Left renal cortex interstitium (tissue), 4 donors: ENCODE data around the gene DDAH1. TPM values are rescaled to one million over a fixed set of nuclear protein-coding genes. Genes with fewer than 3 reads are reported as not detected.

Experiments
- DNase-seq, 4 donors: peaks; one replicate each; pipeline ENCODE4 v3.0.0-alpha.2; 2013; ENCODE audit warnings: low read depth in 4 of 4, low spot score in 2 of 4, missing footprints in 1 of 4
- polyA plus RNA-seq, 4 donors: library from polyadenylated mRNA; unstranded; fragments of 120-200 nt; gene quantifications; one replicate each; pipeline ENCODE4 v1.2.1, GENCODE V29; 2013; ENCODE audit not compliant: insufficient read length in 4 of 4

DDAH1 gene
- polyA plus RNA-seq, 4 donors, result 117 to 127 (median 120) TPM

DNA sequence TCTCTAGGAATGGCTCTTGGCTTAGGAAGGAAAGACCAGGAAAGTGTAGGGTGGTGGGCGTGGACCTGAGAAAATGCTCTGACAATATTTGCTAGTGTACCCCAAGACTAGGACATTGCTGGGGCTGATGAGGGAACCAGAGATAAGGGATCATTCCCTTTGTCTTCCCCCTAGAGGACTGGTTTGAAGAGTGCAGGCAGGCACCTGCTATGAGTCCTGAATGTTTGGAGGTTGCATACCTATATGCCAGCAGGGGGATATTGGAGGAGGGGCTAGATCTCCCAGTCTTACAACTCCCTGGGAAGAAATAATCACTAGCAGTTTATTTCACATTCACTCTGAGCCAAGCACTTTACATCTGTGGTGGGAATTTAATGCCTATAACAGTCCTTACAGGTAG, 182.5 kb downstream of the DDAH1 start:
- DNase-seq, result no peak

DNA sequence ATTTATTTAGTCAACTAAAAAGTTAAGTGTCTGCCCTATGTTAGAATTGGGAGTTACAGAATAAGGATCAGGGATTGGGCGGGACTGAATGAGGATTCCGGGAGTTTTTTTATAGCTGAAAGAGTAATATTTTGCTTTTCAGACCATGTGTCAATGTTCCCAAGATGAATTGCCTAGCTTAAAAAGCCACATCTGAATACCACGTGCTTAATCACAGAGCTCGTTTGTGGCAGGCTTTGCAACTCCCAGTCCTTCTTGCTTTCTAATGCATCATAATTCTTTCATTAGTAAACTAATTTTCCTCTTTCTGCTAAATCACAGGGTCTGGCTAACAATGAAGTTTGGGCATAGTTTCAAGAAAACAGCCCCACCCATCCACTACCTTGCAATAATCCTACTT, 184.3 kb downstream of the DDAH1 start:
- no peak for DNase-seq

DNA sequence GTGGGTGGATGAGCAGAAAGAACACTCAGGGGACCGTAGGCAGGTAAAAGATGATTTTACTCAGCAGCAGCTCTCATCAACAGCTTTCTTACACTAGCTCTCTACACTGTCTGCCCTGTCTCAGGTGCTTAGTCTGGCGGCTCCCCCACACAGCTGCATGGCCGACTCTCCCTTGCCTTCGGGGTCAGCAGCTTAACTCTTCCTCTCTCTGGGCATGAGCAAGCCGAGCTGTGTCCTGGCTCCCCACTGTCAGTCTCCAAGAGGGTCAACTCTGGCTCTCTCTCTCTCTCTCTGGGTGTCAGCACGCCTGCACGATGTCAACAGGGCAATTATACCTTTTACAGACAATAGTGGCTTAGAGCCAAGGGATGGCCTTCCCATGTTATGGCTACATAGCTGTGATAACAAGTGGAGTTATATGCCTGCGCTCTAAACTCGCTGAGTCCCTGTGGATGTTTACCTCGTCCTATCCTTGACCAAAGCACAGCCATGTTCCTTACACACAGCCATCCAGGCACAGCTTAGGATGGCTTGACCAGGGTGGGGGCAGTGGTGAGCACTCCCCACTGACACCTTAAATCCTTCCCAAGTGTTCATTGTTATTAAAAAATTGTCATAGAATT, 185.4 kb downstream of the DDAH1 start:
- no peak for DNase-seq

DNA sequence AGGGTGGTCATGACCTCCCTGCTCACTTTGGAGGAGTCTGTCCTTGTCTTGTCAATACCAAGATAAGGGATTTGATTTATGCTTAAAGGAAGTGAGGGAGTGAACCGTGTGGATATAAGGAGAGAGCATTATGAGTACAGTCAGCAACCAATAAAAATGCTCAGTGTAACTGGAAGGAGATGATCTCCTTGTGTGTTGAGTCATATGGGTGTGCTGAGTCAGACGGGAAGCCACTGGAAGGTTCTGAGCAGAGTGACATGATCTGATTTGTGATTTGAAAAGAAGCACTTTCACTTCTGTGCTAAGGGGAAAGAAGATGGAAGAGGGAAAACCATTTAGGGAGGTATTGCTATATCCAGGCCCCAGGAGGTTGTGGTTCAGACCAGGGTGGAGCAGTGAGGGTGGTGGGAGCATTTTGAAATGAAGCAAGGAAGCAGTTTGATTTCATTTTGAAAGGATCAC, 186.1 kb downstream of the DDAH1 start:
- no peak for DNase-seq

DNA sequence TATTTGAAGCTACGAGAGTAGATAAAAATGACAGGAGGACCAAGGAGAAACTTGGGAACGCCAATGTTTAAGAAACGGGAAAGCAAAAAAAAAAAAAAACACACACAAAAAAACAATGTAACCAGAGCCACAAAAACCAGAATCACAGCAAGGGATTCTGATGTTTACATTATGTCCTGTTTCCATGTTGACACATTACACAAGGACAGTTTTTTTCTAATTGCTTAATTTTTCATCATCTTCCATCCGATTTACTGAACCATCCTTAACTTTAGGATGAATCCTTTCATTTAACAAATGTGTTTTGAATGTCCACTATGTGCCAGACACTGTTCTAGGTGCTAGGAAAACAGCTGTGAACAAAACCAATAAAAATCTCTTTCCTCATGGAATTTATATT, 187.2 kb downstream of the DDAH1 start:
- no peak for DNase-seq

DNA sequence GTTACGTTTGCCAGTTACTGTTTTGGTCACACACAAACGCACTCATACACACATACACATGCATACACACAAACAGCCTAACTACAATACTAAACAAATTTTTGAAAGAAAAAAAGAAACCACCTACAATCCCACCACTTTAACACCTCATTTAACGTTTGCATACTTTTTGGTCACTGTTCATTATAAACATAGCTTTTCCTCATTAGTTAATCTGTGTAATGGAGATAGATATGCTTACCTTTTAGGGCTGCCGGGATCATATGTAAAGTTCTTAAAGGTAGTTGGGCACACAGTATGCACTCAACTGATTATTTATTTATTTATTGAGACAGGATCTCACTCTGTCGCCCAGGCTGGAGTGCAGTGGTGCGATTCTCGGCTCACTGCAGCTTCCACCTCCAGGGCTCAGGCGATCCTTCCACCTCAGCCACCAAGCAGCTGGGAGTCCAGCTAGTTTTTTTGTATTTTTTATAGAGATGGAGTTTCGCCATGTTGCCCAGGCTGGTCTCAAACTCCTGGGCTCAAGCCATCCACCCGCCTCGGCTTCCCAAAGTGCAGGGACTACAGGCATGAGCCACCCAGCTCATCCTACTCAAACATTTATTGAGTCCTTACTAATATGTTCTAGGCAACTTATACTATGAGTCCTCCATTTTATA, 187.8 kb downstream of the DDAH1 start:
- DNase-seq, result no peak

DNA sequence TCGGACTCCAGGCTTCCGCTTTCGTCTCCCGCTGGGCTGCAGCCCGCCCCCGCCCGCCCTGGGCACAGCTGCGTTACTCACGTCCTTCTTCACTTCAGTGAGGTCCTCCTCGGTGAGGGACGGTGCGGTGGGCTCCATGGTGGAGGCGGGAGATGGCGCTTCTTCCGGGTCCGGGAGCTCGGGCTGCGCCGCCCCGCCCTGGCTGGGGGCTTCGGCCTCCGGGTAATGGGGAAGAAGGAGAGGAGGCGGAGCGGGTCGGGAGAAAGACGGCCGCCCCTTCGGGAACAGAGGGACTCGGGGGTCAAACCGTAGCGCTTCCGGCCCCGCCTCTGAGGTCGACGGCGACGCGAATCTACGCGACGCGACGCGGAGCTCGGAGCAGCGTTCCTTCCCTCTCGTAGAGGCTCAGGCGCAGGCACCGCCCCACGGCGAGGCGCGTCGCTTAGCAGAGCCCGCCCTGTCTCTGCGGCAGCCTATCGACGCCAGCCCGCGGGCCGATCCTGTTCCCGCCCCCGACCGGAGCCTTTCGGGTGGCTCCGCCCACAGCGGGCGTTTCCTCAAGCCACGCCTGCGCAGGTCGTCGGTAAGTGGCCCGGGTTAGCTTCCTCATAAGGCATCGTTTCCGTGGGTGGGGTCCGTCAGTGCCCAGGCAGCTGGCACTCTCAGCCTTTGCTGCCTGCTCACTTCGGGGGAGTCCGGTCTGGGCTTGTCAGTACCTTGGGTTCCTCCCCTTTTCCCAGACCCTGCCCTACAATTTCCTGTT, 188.6 kb downstream of the DDAH1 start, which contains the start of gene BCL10:
BCL10 (minus strand) TSS at position 418 of the 763 bp plus-strand sequence; CDS start at position 138, 280 bp downstream.
- peak; percentile 86 to 96 (median 93) for DNase-seq

DNA sequence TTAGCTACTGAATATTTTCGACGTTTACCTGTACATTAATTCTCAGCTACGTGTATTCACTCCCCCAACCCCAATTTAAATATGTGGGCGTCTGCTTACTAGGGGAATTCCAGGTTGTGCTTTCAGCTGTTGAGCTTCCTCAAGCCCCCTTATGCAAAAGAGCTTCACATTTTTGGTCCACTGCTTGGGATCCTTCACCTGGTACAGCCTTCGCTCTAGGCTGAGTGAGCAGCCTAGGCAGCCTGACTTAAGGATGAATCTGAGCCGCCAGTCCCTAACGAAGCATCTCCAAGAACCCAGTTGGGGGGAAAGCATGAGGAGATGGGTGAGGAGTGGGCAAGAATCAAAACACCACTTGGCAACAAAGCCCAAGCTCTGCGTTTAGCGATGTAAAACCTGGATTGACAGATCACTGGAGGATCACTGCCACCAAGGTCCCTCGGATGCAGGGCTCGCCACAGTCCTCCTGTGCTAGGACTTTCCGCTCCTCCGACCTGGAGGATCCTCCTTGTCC, 189.2 kb downstream of the DDAH1 start:
- no peak for DNase-seq

DNA sequence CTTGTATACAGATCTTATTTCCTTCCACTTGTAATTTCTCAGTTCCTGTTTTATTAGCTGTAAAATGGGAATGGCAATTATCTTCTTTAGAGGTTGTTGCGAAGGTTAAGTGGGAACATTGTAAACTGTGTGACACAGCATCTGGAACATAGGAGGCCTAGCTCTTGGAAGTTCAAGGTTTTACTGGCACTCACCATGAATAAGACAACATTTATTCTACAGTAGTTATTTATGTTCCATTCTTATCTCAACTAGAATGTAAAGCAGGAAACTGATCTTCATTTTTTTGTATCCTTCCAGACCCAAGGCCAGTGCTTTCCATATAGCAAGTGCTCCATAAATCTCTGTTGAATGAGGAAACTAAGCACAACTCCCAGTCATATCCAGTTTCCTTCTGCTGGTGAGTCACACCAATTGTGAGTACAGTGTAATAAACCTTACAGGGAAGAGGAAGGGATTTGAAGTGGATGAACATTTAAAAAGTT, 189.9 kb downstream of the DDAH1 start:
- no peak for DNase-seq

DNA sequence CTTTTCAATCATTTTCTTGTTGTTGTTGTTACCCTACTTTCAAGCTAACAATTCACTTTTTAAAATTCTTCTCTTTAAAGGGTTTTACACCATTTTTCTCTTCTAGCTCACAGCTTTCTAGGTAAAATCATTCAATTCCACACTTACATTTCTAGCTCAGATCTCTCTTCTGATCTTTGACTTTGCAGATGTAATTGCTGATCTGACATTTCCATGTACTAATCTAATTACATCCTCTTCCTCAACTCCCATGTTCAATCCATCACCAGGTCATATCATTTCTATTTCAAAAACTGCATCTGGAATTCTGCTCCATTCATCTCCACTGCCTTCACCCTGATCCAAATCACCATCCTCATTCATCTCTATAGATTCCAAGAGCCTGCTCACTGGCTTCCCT, 191.6 kb downstream of the DDAH1 start:
- DNase-seq, result no peak

DNA sequence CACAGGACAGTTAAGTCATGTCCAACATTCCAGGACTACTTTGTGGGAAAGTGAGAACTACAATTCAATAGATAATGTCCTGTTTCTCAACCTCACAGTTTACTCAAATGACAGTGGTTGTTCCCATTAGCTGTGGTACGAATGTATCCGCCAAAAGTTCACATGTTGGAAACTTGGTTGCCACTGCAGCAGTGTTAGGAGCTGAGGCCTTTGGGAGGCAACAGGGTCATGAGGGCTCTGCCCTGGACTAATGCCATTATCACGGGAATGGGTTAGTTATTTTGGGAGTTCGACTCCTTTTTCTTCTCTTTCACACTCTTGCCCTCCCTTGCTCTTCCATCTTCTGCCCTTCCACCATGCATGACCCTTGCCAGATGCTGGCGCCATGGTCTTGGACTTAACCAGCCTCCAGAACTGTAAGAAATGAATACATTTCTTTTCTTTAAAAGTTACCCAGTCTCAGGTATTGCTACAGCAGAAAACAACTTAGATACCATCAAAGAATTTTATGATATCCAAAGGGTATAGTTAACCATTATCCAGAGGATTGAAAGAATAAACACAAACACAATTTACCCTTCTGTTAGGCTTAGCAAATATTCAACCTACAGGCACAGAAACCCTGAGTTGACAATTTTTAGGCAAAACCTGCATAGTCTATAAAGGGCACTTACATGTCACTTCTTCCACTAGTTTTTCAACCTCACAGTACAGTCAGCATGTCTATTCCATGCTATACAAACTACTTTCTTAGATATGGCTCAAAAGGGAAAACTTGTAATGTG, 196.0 kb downstream of the DDAH1 start:
- DNase-seq, result no peak

Other genes starting within 250 kb of the DDAH1 start
- 10 to 100 TPM; 37.9 to 49.9 (median 41.3) TPM for gene C1orf52, start 205.5 kb downstream of the DDAH1 start, polyA plus RNA-seq
- 10 to 100 TPM; 21.4 to 23.6 (median 22.9) TPM for gene BCL10, start 188.5 kb downstream of the DDAH1 start, polyA plus RNA-seq
- gene CCN1, start 115.6 kb upstream of the DDAH1 start, polyA plus RNA-seq, result 100 to 1,000 TPM in 1 of 4 donors, 10 to 100 TPM in 3; 77.5 to 155 (median 85.7) TPM
- 10 to 100 TPM; 25.4 to 31.4 (median 29.3) TPM for gene ZNHIT6, start 243.3 kb upstream of the DDAH1 start, polyA plus RNA-seq